Ovary (tissue), 9 donors: ENCODE measurements around the gene ATXN2. TPM values are rescaled to one million over a fixed set of nuclear protein-coding genes. Genes with fewer than 3 reads are reported as not detected.
A peak's percentile ranks its signal among the peaks of the same experiment; 100 is the strongest.

Experiments
- DNase-seq, 5 donors: peaks; one replicate each; pipeline ENCODE4 v3.0.0-alpha.2; 2019 to 2020
- H3K27ac ChIP-seq, 2 donors: fragments of 200-600 bp; one replicate each; pipeline versions ENCODE4 v1.5.1 to v1.8.0; 2019 to 2022
- H3K27me3 ChIP-seq: fragments of 200-600 bp; one replicate; pipeline ENCODE4 v1.8.0; 2022
- H3K36me3 ChIP-seq: fragments of 200-600 bp; sonication (generic); one replicate; pipeline ENCODE4 v1.5.1; 2019
- H3K4me1 ChIP-seq: one replicate; pipeline ENCODE4 v1.8.1; 2013; ENCODE audit warnings: mild to moderate bottlenecking, moderate library complexity; ENCODE audit not compliant: insufficient read depth
- H3K4me3 ChIP-seq: fragments of 200-600 bp; sonication (generic); one replicate; pipeline ENCODE4 v1.5.1; 2017
- H3K9me3 ChIP-seq, 2 donors: fragments of 200-600 bp in 1 of 2; sonication (generic) in 1 of 2; one replicate each; pipeline versions ENCODE4 v1.5.1 to v1.8.1; 2013 to 2019; ENCODE audit warnings: mild to moderate bottlenecking in 1 of 2, moderate library complexity in 1 of 2
- CTCF ChIP-seq, 3 donors: fragments of 450-650 bp in 2 of 3; fragments of 200-600 bp in 1 of 3; IDR thresholded peaks; one replicate each; pipeline versions ENCODE4 v1.5.1 to v1.8.0; 2016 to 2022; ENCODE audit warnings: antibody characterized with exemption in 3 of 3, mild to moderate bottlenecking in 1 of 3
- EP300 ChIP-seq: sonication (generic); formaldehyde crosslinking; IDR thresholded peaks from one replicate; pipeline ENCODE4 v1.6.1; 2017; ENCODE audit warnings: antibody characterized with exemption
- POLR2A ChIP-seq: fragments of 450-650 bp; IDR thresholded peaks from one replicate; pipeline ENCODE4 v1.6.1; 2017; ENCODE audit warnings: antibody characterized with exemption, mild to moderate bottlenecking, moderate library complexity
- WGBS, 3 donors: extraction: QIAGEN DNeasy Blood & Tissue Kit in 1 of 3; methylation state at CpG; one replicate each; pipeline versions ENCODE4 v1.1.5 to v1.1.7; 2013 to 2017; 5-methylcytosine and 5-hydroxymethylcytosine counted together
- intact Hi-C, 4 donors: fragments of 100-400 bp; cut with DNase I; formaldehyde crosslinking; loops; one replicate each; pipeline versions ENCODE4 v1.11.0 to v1.15.1; 2022 to 2023
- polyA plus RNA-seq, 2 donors: library from polyadenylated mRNA; stranded (reverse); fragments of 200-250 nt in 1 of 2; fragments of 350-450 nt in 1 of 2; fragmentation: Illumina TruSeq in 1 of 2; extraction: RNeasy Lipid Tissue Mini Kit (QIAGEN cat#74804) in 1 of 2; gene quantifications; one replicate each; pipeline ENCODE4 v1.2.3, GENCODE V29; 2013 to 2014
- total RNA-seq, 7 donors: library from RNA; depleted of rRNA in 2 of 7; stranded (reverse); fragments of >200 nt in 2 of 7; fragmentation: NEBNext Ultra II Directional in 3 of 7; extraction: Animal tissue kit (Norgen Biotek cat#: 25700) in 3 of 7; gene quantifications; one replicate each; pipeline versions ENCODE4 v1.1.0 to v1.2.4, GENCODE V29; 2016 to 2023
- donor health status: DM: no; HTN: no; CAD: no; lungs with moderate emphysema.
- donor health status: DM: no; HTN: no; CAD: no.
- donor health status: Bipolar disorder and iron deficiency.
- donor health status: DM: yes; HTN: yes; CAD: no.
- donor health status: DM: no; HTN: no; CAD: no.
- donor health status: DM: yes; HTN: yes; CAD: no.

ATXN2 gene
- total and polyA plus RNA-seq, 9 donors = 28.4 to 106 (median 60.9) TPM

DNA sequence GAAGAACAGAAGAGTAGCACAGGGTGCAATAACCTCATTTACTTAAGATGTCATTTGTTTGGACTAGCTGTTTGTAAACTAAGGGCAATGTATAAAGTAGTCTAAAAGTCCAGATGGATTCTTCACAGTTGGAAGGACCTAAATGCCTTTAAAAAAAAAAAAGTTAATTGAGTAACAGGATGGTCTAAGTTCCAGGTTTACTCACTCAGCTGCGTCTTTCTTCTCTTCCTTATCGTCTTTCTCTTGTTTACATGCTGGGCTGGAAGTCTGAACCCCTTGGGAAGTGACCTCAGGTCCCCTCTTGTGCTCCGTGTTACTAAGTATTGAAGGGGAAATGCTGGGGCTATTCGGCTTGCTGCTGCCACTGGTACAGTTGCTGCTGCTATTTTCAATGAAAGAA lies 110.8 kb downstream of the ATXN2 start:
- no peaks in the 10 kb centered on the region for H3K9me3 ChIP-seq
- no peak overlapping the region for H3K27ac ChIP-seq
- TF ChIP-seq CTCF (IDR thresholded peaks at IDR 0.05) (no peak), EP300 (no peak), POLR2A (no peak)
- 3 to 19% (median 5%) methylated on average over 4 of the region's 4 CpGs for whole genome bisulfite sequencing, 3 donors
- intact Hi-C loops = no loop called here
- H3K4me3 ChIP-seq = no peak overlapping the region
- peak in 3 of 5 donors; percentile 54 to 75 (median 60) for DNase-seq
- peaks cover 2% of the 10 kb centered on the region for H3K4me1 ChIP-seq
- no peaks in the 10 kb centered on the region for H3K27me3 ChIP-seq
- H3K36me3 ChIP-seq = no peaks in the 10 kb centered on the region

DNA sequence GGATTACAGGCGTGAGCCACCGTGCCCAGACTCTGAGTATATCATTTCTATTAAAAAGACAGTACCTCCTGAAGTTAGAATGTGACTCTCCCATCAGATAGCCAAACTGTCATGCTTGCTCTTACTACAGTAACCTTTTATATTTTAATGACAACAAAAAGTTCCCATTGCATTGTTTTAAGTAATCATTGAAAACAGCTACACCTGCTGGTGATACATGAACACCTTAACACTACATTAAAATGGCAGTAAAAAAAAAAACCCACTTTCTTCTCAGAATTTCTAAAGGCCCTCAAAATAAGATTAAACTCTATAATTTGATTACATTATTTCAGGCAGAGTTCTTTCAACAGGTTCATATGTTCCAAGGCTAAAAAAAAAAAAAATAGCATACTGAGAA lies 116.7 kb downstream of the ATXN2 start:
- Histone ChIP-seq H3K27ac (no peak overlapping the region), H3K4me3 (no peak overlapping the region), H3K36me3 (no peaks in the 10 kb centered on the region), H3K27me3 (no peaks in the 10 kb centered on the region), H3K4me1 (no peaks in the 10 kb centered on the region), H3K9me3 (no peaks in the 10 kb centered on the region)
- intact Hi-C loops = no loop called here
- 93 to 97% (median 95%) methylated on average over 2 of the region's 2 CpGs for WGBS, 3 donors
- TF ChIP-seq CTCF (IDR thresholded peaks at IDR 0.05) (no peak), EP300 (no peak), POLR2A (no peak)
- no peak for DNase-seq

DNA sequence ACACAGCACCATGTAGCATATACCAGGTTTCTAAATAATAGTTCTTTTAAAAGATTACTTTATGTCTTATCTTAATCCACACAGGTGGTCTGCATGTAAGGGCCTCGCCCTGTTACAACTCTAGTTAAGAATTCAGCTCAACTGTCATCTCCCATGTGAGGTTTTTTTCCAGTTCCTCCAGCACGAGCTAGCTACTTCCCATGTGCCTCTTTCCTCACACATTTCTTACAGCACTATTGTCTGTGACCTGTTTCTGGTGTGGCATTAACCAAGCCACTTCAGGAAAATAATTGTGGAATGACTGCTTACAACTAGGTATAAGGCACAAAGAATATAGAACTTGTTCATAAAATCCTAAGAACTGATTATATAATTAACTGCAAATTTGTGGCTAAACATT lies 127.9 kb downstream of the ATXN2 start:
- no peaks in the 10 kb centered on the region for H3K4me1 ChIP-seq
- 74 to 90% (median 88%) methylated on average over 2 of the region's 2 CpGs for WGBS, 3 donors
- no peaks in the 10 kb centered on the region for H3K36me3 ChIP-seq
- no peaks in the 10 kb centered on the region for H3K27me3 ChIP-seq
- H3K27ac ChIP-seq = no peak overlapping the region
- intact Hi-C loops = no loop called here
- H3K4me3 ChIP-seq = no peak overlapping the region
- no peaks in the 10 kb centered on the region for H3K9me3 ChIP-seq
- TF ChIP-seq CTCF (IDR thresholded peaks at IDR 0.05) = no peak
- TF ChIP-seq EP300 = no peak
- TF ChIP-seq POLR2A = no peak
- DNase-seq = no peak

DNA sequence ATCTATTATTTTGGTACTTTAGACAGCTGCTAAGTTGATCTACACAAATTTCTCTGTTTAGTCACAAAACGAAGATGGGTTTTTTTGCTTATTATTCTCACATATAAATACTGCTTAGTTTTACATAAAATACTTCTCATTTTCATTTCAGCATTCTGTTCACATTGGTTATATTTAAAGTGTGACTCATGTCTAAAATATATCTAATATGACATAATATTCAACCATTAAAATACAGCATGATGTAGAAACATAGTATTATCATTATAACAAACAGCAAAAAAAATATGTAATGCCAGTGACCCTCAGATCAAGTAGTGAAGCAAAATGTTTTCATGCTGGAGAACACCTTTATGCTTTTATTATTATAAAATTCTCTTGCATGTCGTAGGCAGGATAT lies 129.7 kb downstream of the ATXN2 start:
- Histone ChIP-seq H3K9me3 (no peaks in the 10 kb centered on the region), H3K4me3 (no peak overlapping the region), H3K36me3 (no peaks in the 10 kb centered on the region), H3K4me1 (no peaks in the 10 kb centered on the region), H3K27me3 (no peaks in the 10 kb centered on the region), H3K27ac (no peak overlapping the region)
- intact Hi-C loops = no loop called here
- no peak for DNase-seq
- TF ChIP-seq POLR2A = no peak
- TF ChIP-seq CTCF (IDR thresholded peaks at IDR 0.05) = no peak
- no peak for TF ChIP-seq EP300
- 42 to 61% (median 44%) methylated on average over 2 of the region's 2 CpGs for WGBS, 3 donors

DNA sequence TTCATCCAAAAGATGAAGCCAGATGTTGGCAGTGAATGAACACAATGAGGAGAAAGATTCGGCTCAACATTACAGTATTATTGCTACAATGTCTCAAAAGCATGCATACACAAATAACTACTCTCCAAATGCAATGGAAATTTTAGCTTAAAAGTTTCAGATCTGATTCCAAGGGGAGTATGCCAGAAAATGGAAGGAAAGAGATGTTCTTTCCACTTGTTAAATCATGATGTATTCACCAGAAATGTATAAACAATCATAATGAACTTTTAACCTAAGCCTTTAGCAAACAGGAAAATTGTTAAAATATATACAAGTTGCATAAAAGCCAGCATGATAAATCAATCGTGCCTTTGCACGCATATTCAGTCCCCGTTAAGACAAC lies 131.3 kb downstream of the ATXN2 start:
- 28 to 41% (median 30%) methylated on average over 4 of the region's 4 CpGs for WGBS, 3 donors
- no peak for DNase-seq
- no peak overlapping the region for H3K4me3 ChIP-seq
- H3K9me3 ChIP-seq = no peaks in the 10 kb centered on the region
- H3K4me1 ChIP-seq = no peaks in the 10 kb centered on the region
- no peaks in the 10 kb centered on the region for H3K36me3 ChIP-seq
- intact Hi-C loops = no loop called here
- TF ChIP-seq EP300 = no peak
- TF ChIP-seq CTCF (IDR thresholded peaks at IDR 0.05) = no peak
- no peak for TF ChIP-seq POLR2A
- no peaks in the 10 kb centered on the region for H3K27me3 ChIP-seq
- no peak overlapping the region for H3K27ac ChIP-seq
